Left ventricle myocardium superior (tissue), 1 donor: ENCODE measurements around the gene CD6. TPM values are rescaled to one million over a fixed set of nuclear protein-coding genes. Genes with fewer than 3 reads are reported as not detected.

Experiments used
- ATAC-seq: fragments of 200-7000 bp; cut with Tn5 transposase; one replicate; pipeline ENCODE4 v1.9.1; 2020; ENCODE audit warnings: mild to moderate bottlenecking, moderate library complexity
- DNase-seq: peaks from one replicate; pipeline ENCODE4 v3.0.0-alpha.2; 2020
- intact Hi-C: fragments of 100-400 bp; cut with micrococcal nuclease; formaldehyde crosslinking; loops from one replicate; pipeline ENCODE4 v1.11.0; 2022
- total RNA-seq: library from RNA; stranded (reverse); fragmentation: NEBNext Ultra II Directional; extraction: Animal tissue kit (Norgen Biotek cat#: 25700); gene quantifications from one replicate; pipeline ENCODE4 v1.2.1, GENCODE V29; 2021
- donor health status: DM: no; HTN: yes; CAD: no; lungs with severe emphysema.

The CD6 gene
- total RNA-seq, 1 donor from 2014 or later: 0.20 TPM

- intact Hi-C loops: no loop called here
- DNase-seq (no peak), ATAC-seq (no peak)
Measured at GRCh38 chr11:61002598-61002997, 31.1 kb downstream of the CD6 start.

GRCh38 chr11:61004180-61004611 lies 32.7 kb downstream of the CD6 start:
- DNase-seq: no peak
- intact Hi-C loops: no loop called here
- no peak for ATAC-seq

- DNase-seq: no peak
- intact Hi-C loops: no loop called here
- ATAC-seq: no peak
Measured at GRCh38 chr11:61004761-61005181, 33.3 kb downstream of the CD6 start.

DNA sequence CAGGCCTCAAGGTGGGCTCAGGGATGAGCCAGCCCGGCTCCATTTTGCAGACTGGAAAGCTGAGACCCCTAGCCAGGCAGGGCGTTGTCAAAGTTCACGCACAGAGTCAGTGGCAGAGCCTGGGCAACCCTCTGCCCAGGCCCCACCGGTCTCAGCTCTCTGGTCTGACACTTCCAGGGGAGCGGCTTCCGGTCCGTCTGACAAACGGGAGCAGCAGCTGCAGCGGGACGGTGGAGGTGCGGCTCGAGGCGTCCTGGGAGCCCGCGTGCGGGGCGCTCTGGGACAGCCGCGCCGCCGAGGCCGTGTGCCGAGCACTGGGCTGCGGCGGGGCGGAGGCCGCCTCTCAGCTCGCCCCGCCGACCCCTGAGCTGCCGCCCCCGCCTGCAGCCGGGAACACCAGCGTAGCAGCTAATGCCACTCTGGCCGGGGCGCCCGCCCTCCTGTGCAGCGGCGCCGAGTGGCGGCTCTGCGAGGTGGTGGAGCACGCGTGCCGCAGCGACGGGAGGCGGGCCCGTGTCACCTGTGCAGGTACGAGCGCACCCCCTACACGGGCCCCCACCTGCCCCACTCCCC lies 36.0 kb downstream of the CD6 start:
- DNase-seq (no peak), ATAC-seq (peak; percentile 49)
- intact Hi-C loops: no loop called here

DNA sequence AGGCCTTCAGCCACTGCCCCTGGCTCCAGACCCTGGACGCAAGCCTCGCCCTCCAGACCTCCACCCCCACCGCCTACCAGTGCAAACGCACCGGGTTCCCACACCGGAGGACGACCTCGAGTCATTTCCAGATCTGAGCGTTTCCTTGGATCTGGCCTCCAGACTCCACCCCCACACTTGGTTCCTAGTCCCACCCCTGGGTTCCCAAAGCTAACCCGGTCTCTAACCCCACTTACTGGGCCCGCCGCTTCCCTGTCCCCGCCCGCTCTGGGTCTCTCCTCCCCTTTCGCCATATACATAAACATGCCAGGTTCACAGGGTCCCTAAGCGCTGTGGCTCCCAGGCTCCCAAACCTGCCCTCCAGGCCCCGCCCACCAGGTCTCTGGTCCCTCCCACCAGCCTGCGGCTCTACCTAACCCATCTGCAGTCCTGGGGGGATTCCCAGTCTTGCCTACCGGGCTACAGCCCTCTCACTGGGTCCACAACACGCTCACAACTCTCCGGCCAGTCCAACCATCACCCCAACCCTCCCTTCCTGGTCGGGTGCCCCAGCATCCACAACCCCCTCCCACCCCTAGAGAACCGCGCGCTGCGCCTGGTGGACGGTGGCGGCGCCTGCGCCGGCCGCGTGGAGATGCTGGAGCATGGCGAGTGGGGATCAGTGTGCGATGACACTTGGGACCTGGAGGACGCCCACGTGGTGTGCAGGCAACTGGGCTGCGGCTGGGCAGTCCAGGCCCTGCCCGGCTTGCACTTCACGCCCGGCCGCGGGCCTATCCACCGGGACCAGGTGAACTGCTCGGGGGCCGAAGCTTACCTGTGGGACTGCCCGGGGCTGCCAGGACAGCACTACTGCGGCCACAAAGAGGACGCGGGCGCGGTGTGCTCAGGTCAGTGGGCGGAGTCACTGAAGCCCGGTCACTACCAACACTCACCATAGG lies 36.7 kb downstream of the CD6 start:
- ATAC-seq (no peak), DNase-seq (no peak)
- intact Hi-C loops: no loop called here

- intact Hi-C loops: no loop called here
- DNase-seq (no peak), ATAC-seq (no peak)
Measured at GRCh38 chr11:61008971-61009370, 37.5 kb downstream of the CD6 start.

GRCh38 chr11:61009392-61010275 lies 38.2 kb downstream of the CD6 start:
- DNase-seq (no peak), ATAC-seq (no peak)
- intact Hi-C loops: no loop called here

DNA sequence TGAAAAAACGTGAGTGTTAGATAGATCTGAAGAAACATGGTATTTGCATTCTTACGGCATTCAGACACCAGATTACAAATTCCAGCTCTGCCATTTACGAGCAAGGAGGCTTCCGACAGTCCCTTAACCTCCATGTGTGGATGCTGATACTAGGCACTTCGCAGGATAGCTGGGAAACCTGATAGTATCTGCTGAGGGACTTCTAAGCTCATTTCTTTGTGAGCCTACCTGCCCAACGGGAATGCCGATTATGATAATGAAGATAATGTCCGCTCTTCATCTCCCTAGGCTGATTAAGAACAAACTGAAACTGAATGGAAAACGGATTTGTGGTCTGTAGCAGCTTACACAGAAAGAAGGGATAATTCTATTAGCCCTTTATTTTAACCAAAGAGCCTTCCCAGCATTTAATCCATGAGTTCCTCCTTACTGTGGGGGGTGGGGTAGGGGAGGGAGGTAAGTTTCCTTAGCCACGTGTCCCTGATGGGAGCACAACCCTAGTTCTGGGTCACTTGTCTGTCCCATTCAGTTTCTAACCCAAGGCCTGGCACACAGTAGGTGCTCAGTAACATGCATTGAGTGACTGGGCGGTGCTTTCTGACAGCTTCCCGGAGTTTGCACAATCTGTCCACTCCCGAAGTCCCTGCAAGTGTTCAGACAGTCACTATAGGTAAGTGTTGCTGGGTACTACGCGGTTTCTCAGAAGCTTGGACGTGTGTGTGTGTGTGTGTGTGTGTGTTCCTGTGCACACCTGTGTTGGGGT lies 39.2 kb downstream of the CD6 start:
- DNase-seq (no peak), ATAC-seq (no peak)
- intact Hi-C loops: no loop called here

DNA sequence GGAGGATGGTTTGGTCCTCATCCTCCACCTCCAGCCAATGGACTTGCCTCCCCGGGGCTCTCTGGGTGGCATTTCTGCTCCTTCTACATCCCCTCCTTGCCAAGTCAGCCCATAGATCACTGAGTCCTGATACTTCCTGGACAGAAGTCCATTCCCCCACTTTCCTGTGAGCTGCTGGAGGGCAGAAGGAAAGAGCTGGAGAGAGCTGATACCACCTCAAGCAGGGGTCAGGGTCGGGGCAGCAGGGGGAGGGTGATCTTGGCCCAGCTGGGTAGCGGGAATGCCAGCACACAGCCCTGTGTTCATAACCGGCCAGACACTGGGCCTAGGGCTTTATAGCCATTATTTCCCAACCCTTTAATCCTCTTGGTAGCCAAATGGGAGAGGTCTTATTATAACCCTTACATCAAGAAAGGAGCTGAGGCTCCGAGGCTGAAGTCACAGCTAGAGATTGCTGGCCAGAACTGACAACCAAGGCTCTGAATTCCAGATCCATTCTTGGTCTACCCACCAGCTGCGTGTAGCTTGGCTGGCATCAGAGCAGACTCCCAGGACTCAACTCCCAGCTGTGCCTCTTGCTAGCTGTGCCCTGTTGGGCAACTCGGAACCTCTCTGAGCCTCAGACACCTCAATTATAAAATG lies 39.9 kb downstream of the CD6 start:
- intact Hi-C loops: no loop called here
- DNase-seq: no peak
- ATAC-seq: no peak

DNA sequence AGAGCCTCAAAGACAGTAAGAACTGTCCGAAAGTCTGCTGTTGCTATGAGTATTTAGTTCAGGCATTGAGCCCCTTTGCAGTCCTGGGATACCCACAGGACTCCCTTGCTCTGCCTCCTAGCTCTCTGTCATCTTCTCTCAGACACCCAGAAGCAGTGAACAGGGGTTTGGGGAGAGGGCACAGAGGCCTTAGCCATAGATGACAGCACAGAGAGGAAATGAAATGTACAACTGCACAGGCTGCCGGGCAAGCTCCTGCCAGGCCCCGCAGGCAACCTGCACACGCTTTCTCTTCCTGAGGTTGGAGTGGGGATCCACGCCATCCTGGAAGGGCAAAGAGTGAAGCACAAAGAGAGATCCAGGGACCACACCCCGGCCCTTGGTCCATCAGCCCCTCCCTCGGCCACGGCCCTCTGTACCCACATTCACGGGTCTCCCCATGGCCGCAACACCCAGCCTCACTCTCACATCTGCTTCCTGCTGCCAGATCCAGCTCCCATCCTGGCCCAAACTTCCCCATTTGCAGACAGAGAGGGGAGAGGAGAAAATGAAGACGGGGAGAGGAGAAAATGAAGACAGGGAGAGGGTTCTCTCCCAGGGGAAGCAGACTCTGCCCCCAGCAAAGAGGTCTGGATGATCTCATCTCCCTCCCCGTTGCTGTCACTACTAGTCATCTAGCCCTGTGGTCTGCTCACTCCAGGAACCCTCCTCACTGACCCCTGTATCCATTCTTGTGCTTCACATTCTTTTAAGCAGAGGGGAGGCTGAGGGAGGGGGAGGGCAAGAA lies 40.7 kb downstream of the CD6 start:
- ATAC-seq: peak; percentile 45
- DNase-seq: no peak
- intact Hi-C loops: no loop called here

DNA sequence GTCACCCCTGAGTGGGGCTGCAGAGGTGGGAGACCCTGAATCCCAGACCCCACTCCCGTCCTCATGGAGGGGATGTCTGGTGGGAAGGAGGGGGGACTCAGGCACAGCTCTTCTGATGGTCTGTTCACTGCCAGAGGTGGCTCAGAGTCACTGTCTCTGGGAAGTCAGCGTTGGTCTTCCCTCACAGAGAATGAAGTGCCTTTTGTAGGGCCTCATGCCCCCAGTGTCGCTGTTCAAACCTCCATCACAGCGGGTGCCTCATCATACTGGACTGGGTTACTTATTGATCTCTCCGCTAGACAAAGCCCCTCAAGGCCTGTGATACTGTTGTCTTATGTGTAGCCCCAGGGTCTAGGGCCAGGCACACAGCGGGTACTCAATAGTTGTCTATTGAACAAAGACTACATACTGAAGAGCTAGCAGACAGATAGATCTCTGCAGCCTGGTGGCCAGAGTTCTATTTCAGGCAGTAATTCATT lies 41.3 kb downstream of the CD6 start:
- ATAC-seq (no peak), DNase-seq (no peak)
- intact Hi-C loops: no loop called here

DNA sequence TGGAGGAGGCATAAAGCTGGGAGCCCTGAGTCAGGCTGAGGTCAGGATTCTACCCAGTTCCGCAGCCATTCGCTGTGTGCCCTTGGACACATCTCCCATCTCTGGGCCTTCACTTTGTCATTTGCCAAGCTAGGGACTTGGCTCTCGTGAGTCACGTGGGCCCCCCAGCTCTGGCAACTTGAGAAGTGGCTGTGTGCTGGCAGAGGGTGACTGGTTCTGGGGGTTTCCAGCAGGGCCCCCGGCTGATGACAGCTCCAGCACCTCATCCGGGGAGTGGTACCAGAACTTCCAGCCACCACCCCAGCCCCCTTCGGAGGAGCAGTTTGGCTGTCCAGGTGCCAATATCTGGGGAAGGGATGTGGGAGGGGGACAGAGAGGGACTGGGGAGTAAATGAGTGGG lies 46.6 kb downstream of the CD6 start:
- intact Hi-C loops: no loop called here
- ATAC-seq: no peak
- DNase-seq: no peak

- intact Hi-C loops: no loop called here
- DNase-seq (no peak), ATAC-seq (no peak)
Measured at GRCh38 chr11:61019037-61019831, 47.8 kb downstream of the CD6 start.

- DNase-seq (no peak), ATAC-seq (no peak)
- intact Hi-C loops: no loop called here
Measured at GRCh38 chr11:61019832-61020405, 48.4 kb downstream of the CD6 start.

- DNase-seq: no peak
- ATAC-seq: no peak
- intact Hi-C loops: no loop called here
Measured at GRCh38 chr11:61020551-61021235, 49.2 kb downstream of the CD6 start.

GRCh38 chr11:61021661-61022212 lies 50.3 kb downstream of the CD6 start:
- peak; percentile 44 for DNase-seq
- ATAC-seq: no peak
- intact Hi-C loops: no loop called here
